WTC11 (cell line): ENCODE measurements around the gene PPP3R1. TPM values are rescaled to one million over a fixed set of nuclear protein-coding genes. Genes with fewer than 3 reads are reported as not detected.

ENCODE experiments used
- ATAC-seq: fragments of 200-7000 bp; cut with Tn5 transposase; 2 replicates; pipeline ENCODE4 v1.10.0; 2021; ENCODE audit warnings: mild to moderate bottlenecking, moderate library complexity
- CTCF ChIA-PET: fragments of 300-600 bp; sonication (Branson Sonifier 250); formaldehyde crosslinking; loops from one replicate; lab custom pipeline; 2021; ENCODE audit warnings: antibody characterized with exemption; lab: Charles Lee
- POLR2A ChIA-PET: fragments of 350-600 bp; sonication (Branson Sonifier 250); formaldehyde crosslinking; loops from one replicate; lab custom pipeline; 2021; ENCODE audit warnings: antibody characterized with exemption; lab: Charles Lee
- DNase-seq: peaks from one replicate; pipeline ENCODE4 v3.0.0; 2021; ENCODE audit warnings: low spot score
- H3K27ac Mint-ChIP-seq: 2 replicates; pipeline ENCODE4 v1.8.0; 2021; ENCODE audit warnings: mixed read lengths
- H3K27me3 Mint-ChIP-seq: 2 replicates; pipeline ENCODE4 v1.8.0; 2021; ENCODE audit warnings: low read depth, mild to moderate bottlenecking, moderate library complexity, mixed read lengths
- H3K36me3 Mint-ChIP-seq: 2 replicates; pipeline ENCODE4 v1.8.0; 2021; ENCODE audit warnings: mixed read lengths
- H3K4me1 Mint-ChIP-seq: 2 replicates; pipeline ENCODE4 v1.8.0; 2022; ENCODE audit warnings: mixed read lengths
- H3K4me3 Mint-ChIP-seq: 2 replicates; pipeline ENCODE4 v1.8.0; 2021; ENCODE audit warnings: mild to moderate bottlenecking, moderate library complexity, mixed read lengths
- H3K9me3 Mint-ChIP-seq: 2 replicates; pipeline ENCODE4 v1.8.0; 2021; ENCODE audit warnings: mixed read lengths
- ATF3 ChIP-seq: sonication (generic); formaldehyde crosslinking; conservative IDR thresholded peaks from 2 replicates; pipeline ENCODE4 v1.8.1; 2022; ENCODE audit warnings: mild to moderate bottlenecking, missing genetic modification reagents
- CREB1 ChIP-seq: sonication (generic); formaldehyde crosslinking; IDR thresholded peaks from 2 replicates; pipeline ENCODE4 v1.8.0; 2023; ENCODE audit warnings: mild to moderate bottlenecking, missing genetic modification reagents
- ESRRA ChIP-seq: sonication (generic); formaldehyde crosslinking; IDR thresholded peaks from 2 replicates; pipeline ENCODE4 v1.8.1; 2022; ENCODE audit warnings: mild to moderate bottlenecking, missing genetic modification reagents, borderline replicate concordance
- GABPB1 ChIP-seq: sonication (generic); formaldehyde crosslinking; IDR thresholded peaks from 2 replicates; pipeline ENCODE4 v1.8.1; 2023; ENCODE audit warnings: mild to moderate bottlenecking, missing genetic modification reagents
- GRHL2 ChIP-seq: fragments of 250-450 bp; sonication (Bioruptor Pico); IDR thresholded peaks from 2 replicates; pipeline ENCODE4 v1.8.0; 2022; ENCODE audit warnings: mild to moderate bottlenecking, moderate library complexity; ENCODE audit not compliant: insufficient replicate concordance, severe bottlenecking
- HMGA2 ChIP-seq: fragments of 250-450 bp; sonication (Bioruptor Pico); IDR thresholded peaks from 2 replicates; pipeline ENCODE4 v1.4.0; 2021; ENCODE audit warnings: mild to moderate bottlenecking, moderate library complexity
- IRF2 ChIP-seq: sonication (generic); formaldehyde crosslinking; IDR thresholded peaks from 2 replicates; pipeline ENCODE4 v1.8.0; 2022; ENCODE audit warnings: low read depth, missing genetic modification reagents, borderline replicate concordance
- JAZF1 ChIP-seq: fragments of 250-450 bp; sonication (Bioruptor Pico); IDR thresholded peaks from 2 replicates; pipeline ENCODE4 v1.9.0; 2021; ENCODE audit warnings: moderate library complexity, mild to moderate bottlenecking, inconsistent platforms
- SMAD3 ChIP-seq: sonication (generic); formaldehyde crosslinking; IDR thresholded peaks from 2 replicates; pipeline ENCODE4 v1.8.0; 2022; ENCODE audit warnings: missing genetic modification reagents, mild to moderate bottlenecking, borderline replicate concordance
- SOX15 ChIP-seq: fragments of 250-450 bp; sonication (Bioruptor Pico); IDR thresholded peaks from 2 replicates; pipeline ENCODE4 v1.9.0; 2021; ENCODE audit warnings: mild to moderate bottlenecking
- SP1 ChIP-seq: sonication (generic); formaldehyde crosslinking; conservative IDR thresholded peaks from 2 replicates; pipeline ENCODE4 v1.8.1; 2022; ENCODE audit warnings: missing genetic modification reagents
- TEAD1 ChIP-seq: sonication (generic); formaldehyde crosslinking; IDR thresholded peaks from 2 replicates; pipeline ENCODE4 v1.8.0; 2022; ENCODE audit warnings: mild to moderate bottlenecking, missing genetic modification reagents
- ZNF138 ChIP-seq: sonication (generic); formaldehyde crosslinking; conservative IDR thresholded peaks from 2 replicates; pipeline ENCODE4 v1.8.1; 2022; ENCODE audit warnings: mild to moderate bottlenecking, moderate library complexity, missing genetic modification reagents
- ZNF232 ChIP-seq: sonication (generic); formaldehyde crosslinking; IDR thresholded peaks from 2 replicates; pipeline ENCODE4 v1.8.0; 2022; ENCODE audit warnings: mild to moderate bottlenecking, missing genetic modification reagents
- ZNF263 ChIP-seq: sonication (generic); formaldehyde crosslinking; IDR thresholded peaks from 2 replicates; pipeline ENCODE4 v1.8.1; 2022; ENCODE audit warnings: low read depth, mild to moderate bottlenecking, moderate library complexity, missing genetic modification reagents
- ZNF396 ChIP-seq: fragments of 250-450 bp; sonication (Bioruptor Pico); IDR thresholded peaks from 2 replicates; pipeline ENCODE4 v1.8.0; 2021; ENCODE audit warnings: mild to moderate bottlenecking, moderate library complexity, borderline replicate concordance
- ZNF532 ChIP-seq: fragments of 250-450 bp; sonication (Bioruptor Pico); IDR thresholded peaks from 2 replicates; pipeline ENCODE4 v1.9.0; 2021; ENCODE audit warnings: mild to moderate bottlenecking, borderline replicate concordance
- ZNF671 ChIP-seq: fragments of 250-450 bp; sonication (Bioruptor Pico); IDR thresholded peaks from 2 replicates; pipeline ENCODE4 v1.8.0; 2021; ENCODE audit warnings: mild to moderate bottlenecking
- total RNA-seq: library from RNA; stranded (reverse); gene quantifications from 3 replicates; pipeline ENCODE4 v1.2.3, GENCODE V29; 2021
- TF ChIP-seq, protein P1 (sequence below): fragments of 250-450 bp; sonication (Bioruptor Pico); IDR thresholded peaks from 2 replicates; pipeline ENCODE4 v1.9.0; 2021; ENCODE audit warnings: moderate library complexity, mild to moderate bottlenecking, inconsistent platforms, borderline replicate concordance
- TF ChIP-seq, protein P2 (sequence below): sonication (generic); formaldehyde crosslinking; IDR thresholded peaks from 2 replicates; pipeline ENCODE4 v1.8.1; 2023; ENCODE audit warnings: mild to moderate bottlenecking, missing genetic modification reagents

PPP3R1 gene
- total RNA-seq, 1 experiment from 2014 or later: 61.4 TPM

- Mint-ChIP-seq H3K4me3 (no peak overlapping the region), H3K4me1 (peaks cover 15% of the 10 kb centered on the region), H3K27ac (no peak overlapping the region), H3K36me3 (no peaks in the 10 kb centered on the region), H3K27me3 (no peaks in the 10 kb centered on the region), H3K9me3 (no peaks in the 10 kb centered on the region)
- no peak for ATAC-seq
- CTCF ChIA-PET: interaction anchor here (0.7 to 1.8 kb wide), 2 partner anchors 43 to 99 kb away, joined by 3 to 5 read pairs; no protein-coding TSS in a partner anchor
- POLR2A ChIA-PET: no interaction called here
- no peak for DNase-seq
- TF ChIP-seq IRF2 (CRISPR knock-in tag): no peak
- TF ChIP-seq, protein P1, sequence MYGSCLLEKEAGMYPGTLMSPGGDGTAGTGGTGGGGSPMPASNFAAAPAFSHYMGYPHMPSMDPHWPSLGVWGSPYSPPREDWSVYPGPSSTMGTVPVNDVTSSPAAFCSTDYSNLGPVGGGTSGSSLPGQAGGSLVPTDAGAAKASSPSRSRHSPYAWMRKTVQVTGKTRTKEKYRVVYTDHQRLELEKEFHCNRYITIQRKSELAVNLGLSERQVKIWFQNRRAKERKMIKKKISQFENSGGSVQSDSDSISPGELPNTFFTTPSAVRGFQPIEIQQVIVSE (CRISPR knock-in tag): no peak
Measured at GRCh38 chr2:68193144-68193543, 59.2 kb downstream of the PPP3R1 start.

DNA sequence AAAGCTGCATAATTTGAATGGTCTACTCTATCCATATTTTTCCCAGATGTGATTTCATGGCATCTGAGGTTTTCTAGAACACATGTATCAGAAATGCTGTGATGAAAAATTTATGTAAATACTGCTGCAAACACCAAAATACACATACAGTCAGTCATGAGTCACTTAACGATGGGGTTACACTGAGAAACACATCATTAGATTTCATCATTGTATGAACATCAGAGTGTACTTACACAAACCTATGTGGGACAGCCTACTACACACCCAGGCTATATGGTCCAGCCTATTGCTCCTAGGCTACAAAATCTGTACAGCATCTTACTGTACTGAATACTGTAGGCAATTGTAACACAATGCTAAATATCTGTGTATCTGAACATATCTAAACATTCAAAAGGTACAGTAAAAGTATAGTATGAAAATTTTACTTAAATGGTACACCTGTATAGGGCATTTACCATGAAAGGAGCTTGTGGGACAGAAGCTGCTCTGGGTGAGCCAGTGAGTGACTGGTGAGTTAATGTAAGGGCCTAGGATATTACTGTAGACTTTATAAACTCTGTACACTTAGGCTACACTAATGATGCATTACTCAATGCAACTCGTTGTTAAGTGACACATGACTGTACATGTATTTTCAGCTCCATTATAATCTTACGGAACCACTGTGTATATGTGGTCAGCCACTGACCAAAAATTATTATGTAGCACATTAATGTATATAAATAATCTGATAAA, 61.2 kb downstream of the PPP3R1 start:
- Mint-ChIP-seq H3K4me3 (no peak overlapping the region), H3K36me3 (no peaks in the 10 kb centered on the region), H3K27me3 (no peaks in the 10 kb centered on the region)
- TF ChIP-seq GABPB1 (CRISPR knock-in tag): peak; percentile 39; the same call in 1 of the 2 replicates
- no peak for TF ChIP-seq ATF3 (CRISPR knock-in tag)
- TF ChIP-seq, all 79 proteins: peak for 1
- H3K9me3 Mint-ChIP-seq: no peaks in the 10 kb centered on the region
- H3K27ac Mint-ChIP-seq: no peak overlapping the region; the same call in 1 of the 2 replicates
- ATAC-seq (no peak), DNase-seq (no peak)
- ChIA-PET POLR2A (interaction anchor here (0.5 kb wide), 1 partner anchor 93 kb away, joined by 3 read pairs; no protein-coding TSS in a partner anchor), CTCF (interaction anchor here (1.5 to 1.8 kb wide), 3 partner anchors 34 to 101 kb away, joined by 4 to 6 read pairs (median 5); no protein-coding TSS in a partner anchor)
- H3K4me1 Mint-ChIP-seq: peaks cover 13% of the 10 kb centered on the region

DNA sequence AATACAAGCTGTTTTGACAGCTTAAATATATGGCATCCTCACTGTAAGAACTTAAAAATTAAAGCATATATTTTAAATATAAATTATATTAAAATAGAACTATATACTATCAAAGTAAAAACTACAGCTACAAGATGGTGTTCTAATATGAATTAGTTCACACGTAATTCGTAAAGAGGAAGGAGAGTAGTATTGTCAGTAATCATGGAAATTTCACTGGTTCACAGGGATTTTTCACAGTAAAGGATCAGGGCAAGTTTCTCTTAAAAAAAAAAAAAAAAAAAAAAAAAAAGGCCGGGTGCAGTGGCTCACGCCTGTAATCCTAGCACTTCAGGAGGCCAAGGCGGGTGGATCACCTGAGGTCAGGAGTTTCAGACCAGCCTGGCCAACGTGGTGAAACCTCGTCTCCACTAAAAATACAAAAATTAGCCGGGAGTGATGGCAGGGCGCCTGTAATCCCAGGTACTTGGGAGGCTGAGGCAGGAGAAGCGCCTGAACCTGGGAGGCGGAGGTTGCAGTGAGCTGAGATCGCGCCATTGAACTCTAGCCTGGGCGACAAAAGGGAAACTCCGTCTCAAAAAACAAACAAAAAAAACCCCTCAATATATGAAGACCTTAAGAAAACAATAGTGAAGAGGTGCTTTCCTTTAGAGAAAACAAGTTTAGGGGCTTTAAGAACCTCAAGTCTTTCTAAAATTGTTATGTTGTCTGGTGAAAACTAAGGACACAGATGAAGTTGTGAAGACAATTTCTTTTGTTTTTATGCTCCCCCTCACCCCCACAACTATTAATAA, 62.1 kb downstream of the PPP3R1 start:
- TF ChIP-seq SMAD3 (no peak), ZNF263 (no peak), HMGA2 (CRISPR knock-in tag) (no peak), JAZF1 (CRISPR knock-in tag) (no peak), ZNF532 (CRISPR knock-in tag) (no peak), ZNF232 (CRISPR knock-in tag) (no peak), ZNF138 (CRISPR knock-in tag) (no peak), TEAD1 (CRISPR knock-in tag) (no peak), CREB1 (CRISPR knock-in tag) (no peak), GRHL2 (CRISPR knock-in tag) (no peak), ESRRA (CRISPR knock-in tag) (no peak), SP1 (CRISPR knock-in tag) (no peak), ZNF671 (no peak), ZNF396 (CRISPR knock-in tag) (no peak), GABPB1 (CRISPR knock-in tag) (no peak), SOX15 (CRISPR knock-in tag) (no peak)
- TF ChIP-seq, protein P1 (CRISPR knock-in tag): no peak
- TF ChIP-seq, protein P2, sequence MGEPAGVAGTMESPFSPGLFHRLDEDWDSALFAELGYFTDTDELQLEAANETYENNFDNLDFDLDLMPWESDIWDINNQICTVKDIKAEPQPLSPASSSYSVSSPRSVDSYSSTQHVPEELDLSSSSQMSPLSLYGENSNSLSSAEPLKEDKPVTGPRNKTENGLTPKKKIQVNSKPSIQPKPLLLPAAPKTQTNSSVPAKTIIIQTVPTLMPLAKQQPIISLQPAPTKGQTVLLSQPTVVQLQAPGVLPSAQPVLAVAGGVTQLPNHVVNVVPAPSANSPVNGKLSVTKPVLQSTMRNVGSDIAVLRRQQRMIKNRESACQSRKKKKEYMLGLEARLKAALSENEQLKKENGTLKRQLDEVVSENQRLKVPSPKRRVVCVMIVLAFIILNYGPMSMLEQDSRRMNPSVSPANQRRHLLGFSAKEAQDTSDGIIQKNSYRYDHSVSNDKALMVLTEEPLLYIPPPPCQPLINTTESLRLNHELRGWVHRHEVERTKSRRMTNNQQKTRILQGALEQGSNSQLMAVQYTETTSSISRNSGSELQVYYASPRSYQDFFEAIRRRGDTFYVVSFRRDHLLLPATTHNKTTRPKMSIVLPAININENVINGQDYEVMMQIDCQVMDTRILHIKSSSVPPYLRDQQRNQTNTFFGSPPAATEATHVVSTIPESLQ (CRISPR knock-in tag): no peak
- TF ChIP-seq, all 79 proteins: peak for 0
- Mint-ChIP-seq H3K36me3 (peaks cover 2% of the 10 kb centered on the region; the same call in 1 of the 2 replicates), H3K4me3 (no peak overlapping the region), H3K27ac (peak overlapping the region; percentile 83; the same call in 1 of the 2 replicates), H3K27me3 (no peaks in the 10 kb centered on the region), H3K4me1 (peaks cover 10% of the 10 kb centered on the region), H3K9me3 (no peaks in the 10 kb centered on the region)
- ChIA-PET CTCF (interaction anchor here (0.6 kb wide), 1 partner anchor 25 kb away, joined by 4 read pairs; no protein-coding TSS in a partner anchor), POLR2A (no interaction called here)
- DNase-seq: no peak
- ATAC-seq: no peak
